ENCODE measurements around the gene KMT2D.

GRCh38 chr12:49012739-49013138 is 47.9 kb downstream of the KMT2D start:
- TF ChIP-seq EZH2phosphoT487 (IDR thresholded peaks at IDR 0.05) (no peak), CTCF (IDR thresholded peaks at IDR 0.05) (no peak)
